NCI-H510A (cell line): ENCODE data around the gene PLAC1.
A peak's percentile ranks its signal among the peaks of the same experiment; 100 is the strongest.

Source experiments
- DNase-seq: peaks from one replicate; lab custom pipeline; 2025; lab: John Stamatoyannopoulos, UW

Gene PLAC1

GRCh38 chrX:134658002-134658759 lies at the start of gene PLAC1:
TSS of gene PLAC1 (minus strand) at chrX:134658471. CDS start at chrX:134566682, 91,789 bp downstream.
- DNase-seq, result no peak

GRCh38 chrX:134706138-134706537 lies 47.9 kb upstream of the PLAC1 start:
- DNase-seq, result no peak

GRCh38 chrX:134695999-134696398 lies 37.7 kb upstream of the PLAC1 start:
- DNase-seq, result no peak

- no peak for DNase-seq
Observed at GRCh38 chrX:134694333-134695322, 36.4 kb upstream of the PLAC1 start.

GRCh38 chrX:134693644-134694043 lies 35.4 kb upstream of the PLAC1 start:
- no peak for DNase-seq

GRCh38 chrX:134692990-134693389 lies 34.7 kb upstream of the PLAC1 start:
- DNase-seq, result no peak

GRCh38 chrX:134692233-134692632 lies 34.0 kb upstream of the PLAC1 start:
- no peak for DNase-seq

GRCh38 chrX:134691453-134691852 lies 33.2 kb upstream of the PLAC1 start:
- no peak for DNase-seq

- DNase-seq, result no peak
Observed at GRCh38 chrX:134688839-134689238, 30.6 kb upstream of the PLAC1 start.

- no peak for DNase-seq
Observed at GRCh38 chrX:134688031-134688823, 30.0 kb upstream of the PLAC1 start.

GRCh38 chrX:134685668-134686067 lies 27.4 kb upstream of the PLAC1 start:
- no peak for DNase-seq

- DNase-seq, result no peak
Observed at GRCh38 chrX:134684956-134685355, 26.7 kb upstream of the PLAC1 start.

- DNase-seq, result peak; percentile 40
Observed at GRCh38 chrX:134683351-134684005, 25.2 kb upstream of the PLAC1 start.

GRCh38 chrX:134682081-134682480 lies 23.8 kb upstream of the PLAC1 start:
- no peak for DNase-seq

- no peak for DNase-seq
Observed at GRCh38 chrX:134679644-134680043, 21.4 kb upstream of the PLAC1 start.

GRCh38 chrX:134679221-134679620 lies 20.9 kb upstream of the PLAC1 start:
- DNase-seq, result no peak

GRCh38 chrX:134677332-134677731 lies 19.1 kb upstream of the PLAC1 start:
- DNase-seq, result no peak

GRCh38 chrX:134676436-134676835 lies 18.2 kb upstream of the PLAC1 start:
- no peak for DNase-seq

- no peak for DNase-seq
Observed at GRCh38 chrX:134673123-134673522, 14.9 kb upstream of the PLAC1 start.

GRCh38 chrX:134672101-134672500 lies 13.8 kb upstream of the PLAC1 start:
- DNase-seq, result no peak

- DNase-seq, result no peak
Observed at GRCh38 chrX:134671294-134671693, 13.0 kb upstream of the PLAC1 start.
